ENCODE measurements around the gene MED26. TPM values are rescaled to one million over a fixed set of nuclear protein-coding genes. Genes with fewer than 3 reads are reported as not detected.
"Not testable (repeated sequence)": the region's sequence is repeated elsewhere in the genome, so short reads cannot be mapped to it uniquely, and the experiment has no call there.

MED26 gene
- total RNA-seq (5.3 TPM), polyA plus RNA-seq (ENCODE audit: insufficient read depth in 1 of 8, insufficient read length in 8 of 8, low replicate concordance in 1 of 8) (1 to 10 TPM; 6.2 to 8.0 (median 6.9) TPM)
- long read RNA-seq, donor 1, partial matches to known transcripts: 0 of 3 reads
- long read RNA-seq, donor 1, other reads (novel, unspliced or antisense): 0 of 3 reads
- long read RNA-seq, donor 2, partial matches to known transcripts: 0 of 4 reads
- long read RNA-seq, donor 2, other reads (novel, unspliced or antisense): 0 of 4 reads
- long read RNA-seq, donor 3, transcript MED26-202 (1 exons, 3,871 nt): major isoform, 6 of 9 reads
- long read RNA-seq, donor 3, partial matches to known transcripts: 0 of 9 reads
- long read RNA-seq, donor 3, other reads (novel, unspliced or antisense): 0 of 9 reads
- long read RNA-seq, donor 4, transcript MED26-202 (1 exons, 3,871 nt): major isoform, 6 of 8 reads
- long read RNA-seq, donor 4, partial matches to known transcripts: 0 of 8 reads
- long read RNA-seq, donor 4, other reads (novel, unspliced or antisense): 0 of 8 reads
- long read RNA-seq, donor 5, transcript MED26-202 (1 exons, 3,871 nt): major isoform, 20 of 22 reads
- long read RNA-seq, donor 5, partial matches to known transcripts: 0 of 22 reads
- long read RNA-seq, donor 5, other reads (novel, unspliced or antisense): 0 of 22 reads
- long read RNA-seq, donor 6, transcript MED26-202 (1 exons, 3,871 nt): major isoform, 23 of 29 reads
- long read RNA-seq, donor 6, transcript MED26-201 (3 exons, 3,174 nt): minor isoform, 6 of 29 reads
- long read RNA-seq, donor 6, partial matches to known transcripts: 0 of 29 reads
- long read RNA-seq, donor 6, other reads (novel, unspliced or antisense): 0 of 29 reads
- long read RNA-seq, donor 7, transcript MED26-202 (1 exons, 3,871 nt): major isoform, 24 of 25 reads
- long read RNA-seq, donor 7, partial matches to known transcripts: 0 of 25 reads
- long read RNA-seq, donor 7, other reads (novel, unspliced or antisense): 0 of 25 reads
- long read RNA-seq, donor 8, transcript MED26-202 (1 exons, 3,871 nt): major isoform, 14 of 14 reads
- long read RNA-seq, donor 8, partial matches to known transcripts: 0 of 14 reads
- long read RNA-seq, donor 8, other reads (novel, unspliced or antisense): 0 of 14 reads
- long read RNA-seq, donor 9, transcript MED26-202 (1 exons, 3,871 nt): major isoform, 11 of 13 reads
- long read RNA-seq, donor 9, partial matches to known transcripts: 0 of 13 reads
- long read RNA-seq, donor 9, other reads (novel, unspliced or antisense): 0 of 13 reads
- long read RNA-seq, donor 10, transcript MED26-202 (1 exons, 3,871 nt): major isoform, 13 of 15 reads
- long read RNA-seq, donor 10, partial matches to known transcripts: 0 of 15 reads
- long read RNA-seq, donor 10, other reads (novel, unspliced or antisense): 0 of 15 reads
- long read RNA-seq, donor 11, transcript MED26-202 (1 exons, 3,871 nt): major isoform, 19 of 20 reads
- long read RNA-seq, donor 11, partial matches to known transcripts: 0 of 20 reads
- long read RNA-seq, donor 11, other reads (novel, unspliced or antisense): 0 of 20 reads

GRCh38 chr19:16628183-16628983, at the start of gene MED26:
TSS of gene MED26 (minus strand) at chr19:16628204. CDS start at chr19:16627943, 261 bp downstream.
- Histone ChIP-seq H3K27me3 (ENCODE audit: control insufficient read depth, insufficient read depth, low read length) (no peaks in the 10 kb centered on the region), H3K36me3 (ENCODE audit: control insufficient read depth, insufficient read depth, low read length) (peaks cover 34% of the 10 kb centered on the region), H3K4me1 (ENCODE audit: control insufficient read depth, insufficient read depth, low read length) (peaks cover 23% of the 10 kb centered on the region), H3K27ac (ENCODE audit: low read length) (peak within 1 kb of the TSS; percentile 100), H3K9me3 (replicated peaks; ENCODE audit: control insufficient read depth, low read depth, low read length) (peaks cover 2% of the 10 kb centered on the region), H3K4me3 (ENCODE audit: low read length) (peak within 1 kb of the TSS; percentile 89)
- WGBS (ENCODE audit: insufficient coverage): under 1% methylated on average over 98 of the region's 98 CpGs
- DNase-seq: peak; percentile 97

GRCh38 chr19:16677055-16677454, 49.1 kb upstream of the MED26 start:
- DNase-seq: no peak
- no peak overlapping the region for H3K4me3 ChIP-seq (ENCODE audit: low read length)
- H3K4me1 ChIP-seq (ENCODE audit: control insufficient read depth, insufficient read depth, low read length): peaks cover 6% of the 10 kb centered on the region
- no peaks in the 10 kb centered on the region for H3K27me3 ChIP-seq (ENCODE audit: control insufficient read depth, insufficient read depth, low read length)
- peaks cover 6% of the 10 kb centered on the region for H3K9me3 ChIP-seq (replicated peaks; ENCODE audit: control insufficient read depth, low read depth, low read length)
- peaks cover 17% of the 10 kb centered on the region for H3K36me3 ChIP-seq (ENCODE audit: control insufficient read depth, insufficient read depth, low read length)
- no peak overlapping the region for H3K27ac ChIP-seq (ENCODE audit: low read length)

GRCh38 chr19:16676101-16676798, 48.2 kb upstream of the MED26 start:
- 94% methylated on average over 3 of the region's 15 CpGs for WGBS (ENCODE audit: insufficient coverage)
- Histone ChIP-seq H3K9me3 (replicated peaks; ENCODE audit: control insufficient read depth, low read depth, low read length) (peaks cover 3% of the 10 kb centered on the region), H3K27ac (ENCODE audit: low read length) (no peak overlapping the region), H3K27me3 (ENCODE audit: control insufficient read depth, insufficient read depth, low read length) (no peaks in the 10 kb centered on the region), H3K4me1 (ENCODE audit: control insufficient read depth, insufficient read depth, low read length) (peaks cover 11% of the 10 kb centered on the region), H3K36me3 (ENCODE audit: control insufficient read depth, insufficient read depth, low read length) (peaks cover 10% of the 10 kb centered on the region), H3K4me3 (ENCODE audit: low read length) (no peak overlapping the region)
- no peak for DNase-seq

GRCh38 chr19:16673839-16674238, 45.8 kb upstream of the MED26 start:
- 33% methylated on average over 1 of the region's 4 CpGs for WGBS (ENCODE audit: insufficient coverage)
- not testable (repeated sequence) for H3K4me3 ChIP-seq (ENCODE audit: low read length); H3K27ac ChIP-seq (ENCODE audit: low read length); DNase-seq; H3K36me3 ChIP-seq (ENCODE audit: control insufficient read depth, insufficient read depth, low read length); H3K27me3 ChIP-seq (ENCODE audit: control insufficient read depth, insufficient read depth, low read length); H3K9me3 ChIP-seq (replicated peaks; ENCODE audit: control insufficient read depth, low read depth, low read length)
- H3K4me1 ChIP-seq (ENCODE audit: control insufficient read depth, insufficient read depth, low read length): peaks cover 12% of the 10 kb centered on the region

GRCh38 chr19:16673231-16673630, 45.2 kb upstream of the MED26 start:
- Histone ChIP-seq H3K4me1 (ENCODE audit: control insufficient read depth, insufficient read depth, low read length) (peaks cover 12% of the 10 kb centered on the region), H3K9me3 (replicated peaks; ENCODE audit: control insufficient read depth, low read depth, low read length) (no peaks in the 10 kb centered on the region), H3K27ac (ENCODE audit: low read length) (no peak overlapping the region), H3K36me3 (ENCODE audit: control insufficient read depth, insufficient read depth, low read length) (peaks cover 4% of the 10 kb centered on the region), H3K4me3 (ENCODE audit: low read length) (no peak overlapping the region), H3K27me3 (ENCODE audit: control insufficient read depth, insufficient read depth, low read length) (no peaks in the 10 kb centered on the region)
- 77% methylated on average over 3 of the region's 3 CpGs for WGBS (ENCODE audit: insufficient coverage)
- no peak for DNase-seq

GRCh38 chr19:16671652-16672274, 43.8 kb upstream of the MED26 start:
- Histone ChIP-seq H3K27ac (ENCODE audit: low read length) (peak overlapping the region; percentile 89), H3K4me3 (ENCODE audit: low read length) (no peak overlapping the region), H3K4me1 (ENCODE audit: control insufficient read depth, insufficient read depth, low read length) (peaks cover 12% of the 10 kb centered on the region), H3K36me3 (ENCODE audit: control insufficient read depth, insufficient read depth, low read length) (peaks cover 7% of the 10 kb centered on the region), H3K9me3 (replicated peaks; ENCODE audit: control insufficient read depth, low read depth, low read length) (no peaks in the 10 kb centered on the region), H3K27me3 (ENCODE audit: control insufficient read depth, insufficient read depth, low read length) (no peaks in the 10 kb centered on the region)
- DNase-seq: peak; percentile 81
- 68% methylated on average over 7 of the region's 12 CpGs for WGBS (ENCODE audit: insufficient coverage)

- H3K4me1 ChIP-seq (ENCODE audit: control insufficient read depth, insufficient read depth, low read length): peaks cover 12% of the 10 kb centered on the region
- H3K27me3 ChIP-seq (ENCODE audit: control insufficient read depth, insufficient read depth, low read length): no peaks in the 10 kb centered on the region
- no peak for DNase-seq
- 98% methylated on average over 6 of the region's 13 CpGs for WGBS (ENCODE audit: insufficient coverage)
- H3K36me3 ChIP-seq (ENCODE audit: control insufficient read depth, insufficient read depth, low read length): peaks cover 7% of the 10 kb centered on the region
- no peaks in the 10 kb centered on the region for H3K9me3 ChIP-seq (replicated peaks; ENCODE audit: control insufficient read depth, low read depth, low read length)
- H3K4me3 ChIP-seq (ENCODE audit: low read length): no peak overlapping the region
- peak overlapping the region; percentile 29 for H3K27ac ChIP-seq (ENCODE audit: low read length)
These were observed 42.3 kb upstream of the MED26 start for GRCh38 chr19:16670291-16670690.

GRCh38 chr19:16668702-16669101, 40.7 kb upstream of the MED26 start:
- H3K4me1 ChIP-seq (ENCODE audit: control insufficient read depth, insufficient read depth, low read length): peaks cover 15% of the 10 kb centered on the region
- not testable (repeated sequence) for H3K9me3 ChIP-seq (replicated peaks; ENCODE audit: control insufficient read depth, low read depth, low read length); DNase-seq; H3K4me3 ChIP-seq (ENCODE audit: low read length); H3K27ac ChIP-seq (ENCODE audit: low read length); H3K36me3 ChIP-seq (ENCODE audit: control insufficient read depth, insufficient read depth, low read length); H3K27me3 ChIP-seq (ENCODE audit: control insufficient read depth, insufficient read depth, low read length)
- no CpG with 5 or more reads among the region's 4 CpGs for WGBS (ENCODE audit: insufficient coverage)
